SK-N-SH (cell line): ENCODE measurements around the gene TOX2. TPM values are rescaled to one million over a fixed set of nuclear protein-coding genes. Genes with fewer than 3 reads are reported as not detected.

Experiments
- CTCF ChIA-PET: fragments of 300-600, 350-600 bp; formaldehyde crosslinking; extraction: SDS; loops from one replicate; lab custom pipeline; 2021; lab: Yijun Ruan, JAX
- POLR2A ChIA-PET: fragments of 350-600 bp; sonication (Branson Sonifier 250); formaldehyde crosslinking; extraction: SDS; loops from one replicate; lab custom pipeline; 2020; ENCODE audit warnings: antibody characterized with exemption, inconsistent platforms; lab: Yijun Ruan, JAX
- DNase-seq: peaks from one replicate; pipeline ENCODE4 v3.0.0; 2012
- H2AFZ ChIP-seq: fragments of 200-600 bp; sonication (generic); 2 replicates; pipeline ENCODE4 v1.8.1; 2016; ENCODE audit warnings: antibody characterized with exemption, mild to moderate bottlenecking, low read depth
- H3F3A ChIP-seq: fragments of 200-600 bp; sonication (generic); replicated peaks from 2 replicates; pipeline ENCODE3; 2016; ENCODE audit warnings: antibody characterized with exemption, mild to moderate bottlenecking; ENCODE audit not compliant: insufficient read depth
- H3K27ac ChIP-seq, 2 experiments: fragments of 200-500 bp in 1 of 2; fragments of 200-600 bp in 1 of 2; sonication (Bioruptor generic) in 1 of 2; sonication (generic), shearing (Covaris generic) in 1 of 2; 2 replicates each; pipeline versions ENCODE4 v1.5.1 to v1.6.1; 2014 to 2016; ENCODE audit warnings: low read depth in 2 of 2, inconsistent platforms in 1 of 2, low read length in 1 of 2, mild to moderate bottlenecking in 1 of 2, mixed read lengths in 1 of 2
- H3K27me3 ChIP-seq: fragments of 200-600 bp; sonication (generic), shearing (Covaris generic); 2 replicates; pipeline ENCODE4 v1.6.1; 2016; ENCODE audit warnings: mixed run types; ENCODE audit not compliant: insufficient read depth
- H3K36me3 ChIP-seq, 2 experiments: fragments of 200-500 bp in 1 of 2; fragments of 200-600 bp in 1 of 2; sonication (Bioruptor generic) in 1 of 2; sonication (generic) in 1 of 2; replicated peaks in 1 of 2; 2 replicates each; pipeline versions ENCODE3 to v1.5.1; 2014 to 2016; ENCODE audit warnings: low read length in 1 of 2, mild to moderate bottlenecking in 1 of 2; ENCODE audit not compliant: insufficient read depth in 2 of 2, control insufficient read depth in 1 of 2
- H3K4me1 ChIP-seq, 2 experiments: fragments of 200-500 bp in 1 of 2; fragments of 200-600 bp in 1 of 2; sonication (Bioruptor generic) in 1 of 2; sonication (generic), shearing (Covaris generic) in 1 of 2; 2 replicates each; pipeline versions ENCODE4 v1.5.1 to v1.6.1; 2014 to 2016; ENCODE audit warnings: low read depth in 1 of 2, low read length in 1 of 2, mixed run types in 1 of 2; ENCODE audit not compliant: insufficient read depth in 2 of 2, control insufficient read depth in 1 of 2
- H3K4me2 ChIP-seq: fragments of 200-600 bp; sonication (generic), shearing (Covaris generic); 2 replicates; pipeline ENCODE4 v1.6.1; 2017; ENCODE audit warnings: mixed run types
- H3K4me3 ChIP-seq, 2 experiments: fragments of 200-500 bp in 1 of 2; fragments of 200-600 bp in 1 of 2; sonication (Bioruptor generic) in 1 of 2; sonication (generic), shearing (Covaris generic) in 1 of 2; 2 replicates each; pipeline versions ENCODE4 v1.5.1 to v1.8.1; 2014 to 2016; ENCODE audit warnings: low read depth in 2 of 2, inconsistent platforms in 1 of 2, low read length in 1 of 2, mild to moderate bottlenecking in 1 of 2, mixed read lengths in 1 of 2, moderate library complexity in 1 of 2
- H3K79me2 ChIP-seq: fragments of 200-600 bp; sonication (generic); 2 replicates; pipeline ENCODE4 v1.8.1; 2017; ENCODE audit warnings: mild to moderate bottlenecking; ENCODE audit not compliant: insufficient read depth
- H3K9ac ChIP-seq: fragments of 200-600 bp; sonication (generic); 2 replicates; pipeline ENCODE4 v1.6.1; 2017; ENCODE audit warnings: mixed run types
- H3K9me2 ChIP-seq: fragments of 200-600 bp; sonication (generic); 2 replicates; pipeline ENCODE4 v1.6.1; 2017; ENCODE audit warnings: mixed run types
- H3K9me3 ChIP-seq: fragments of 200-600 bp; sonication (generic); 2 replicates; pipeline ENCODE4 v1.6.1; 2017; ENCODE audit warnings: mixed run types, mild to moderate bottlenecking, moderate library complexity
- H4K20me1 ChIP-seq: fragments of 200-600 bp; sonication (generic); 2 replicates; pipeline ENCODE4 v1.6.1; 2017; ENCODE audit warnings: mild to moderate bottlenecking, mixed run types; ENCODE audit not compliant: insufficient read depth
- EP300 ChIP-seq, 2 experiments: IDR thresholded peaks; 2 replicates each; pipeline versions ENCODE4 v1.4.0 to v1.6.1; 2012; ENCODE audit warnings: borderline replicate concordance in 1 of 2, low read depth in 1 of 2, low read length in 1 of 2
- EZH2phosphoT487 ChIP-seq: fragments of 200-600 bp; sonication (generic); IDR thresholded peaks from 2 replicates; pipeline ENCODE4 v1.6.1; 2017; ENCODE audit warnings: low read depth, mixed run types, mild to moderate bottlenecking, antibody characterized with exemption, moderate library complexity, borderline replicate concordance
- FOSL2 ChIP-seq: IDR thresholded peaks from 2 replicates; pipeline ENCODE4 v1.4.0; 2012; ENCODE audit warnings: low read depth, mild to moderate bottlenecking, moderate library complexity, borderline replicate concordance
- FOXJ3 ChIP-seq: sonication (generic); formaldehyde crosslinking; IDR thresholded peaks from 2 replicates; pipeline ENCODE4 v1.5.1; 2020; ENCODE audit warnings: mild to moderate bottlenecking, missing genetic modification reagents
- GABPA ChIP-seq: IDR thresholded peaks from 2 replicates; pipeline ENCODE4 v1.4.0; 2012; ENCODE audit warnings: low read depth, mild to moderate bottlenecking
- GATA2 ChIP-seq: sonication (generic); formaldehyde crosslinking; IDR thresholded peaks from 2 replicates; pipeline ENCODE4 v1.5.0; 2020; ENCODE audit warnings: mild to moderate bottlenecking, missing genetic modification reagents
- IRF3 ChIP-seq: fragments of 150-350 bp; IDR thresholded peaks from 2 replicates; pipeline ENCODE4 v1.6.1; 2016; ENCODE audit warnings: mild to moderate bottlenecking, low read depth, low read length
- MAX ChIP-seq: IDR thresholded peaks from 2 replicates; pipeline ENCODE4 v1.4.0; 2012; ENCODE audit warnings: low read depth
- MEF2A ChIP-seq: IDR thresholded peaks from 2 replicates; pipeline ENCODE4 v1.4.0; 2012; ENCODE audit warnings: low read depth, borderline replicate concordance
- MXI1 ChIP-seq: IDR thresholded peaks from 2 replicates; pipeline ENCODE4 v1.6.1; 2012; ENCODE audit warnings: mild to moderate bottlenecking, low read depth, low read length, improper control_type of control experiment
- NFIC ChIP-seq: IDR thresholded peaks from 2 replicates; pipeline ENCODE4 v1.4.0; 2012; ENCODE audit warnings: borderline replicate concordance
- RAD21 ChIP-seq: IDR thresholded peaks from 2 replicates; pipeline ENCODE4 v1.6.1; 2012; ENCODE audit warnings: mild to moderate bottlenecking, low read length
- REST ChIP-seq: IDR thresholded peaks from 2 replicates; pipeline ENCODE4 v1.6.1; 2012; ENCODE audit warnings: mild to moderate bottlenecking, low read depth, low read length, moderate library complexity
- RXRA ChIP-seq: IDR thresholded peaks from 2 replicates; pipeline ENCODE4 v1.4.0; 2012; ENCODE audit warnings: low read depth, mild to moderate bottlenecking, borderline replicate concordance
- SIN3A ChIP-seq: IDR thresholded peaks from 2 replicates; pipeline ENCODE4 v1.6.1; 2012; ENCODE audit warnings: low read depth, mild to moderate bottlenecking, low read length, moderate library complexity, borderline replicate concordance
- SMC3 ChIP-seq: IDR thresholded peaks from 2 replicates; pipeline ENCODE4 v1.6.1; 2012; ENCODE audit warnings: low read depth, low read length, improper control_type of control experiment
- TCF12 ChIP-seq: IDR thresholded peaks from 2 replicates; pipeline ENCODE4 v1.4.0; 2012
- TEAD4 ChIP-seq: IDR thresholded peaks from 2 replicates; pipeline ENCODE4 v1.4.0; 2012; ENCODE audit warnings: mild to moderate bottlenecking, borderline replicate concordance; ENCODE audit not compliant: insufficient read depth
- USF2 ChIP-seq: fragments of 150-350 bp; IDR thresholded peaks from 2 replicates; pipeline ENCODE4 v1.6.1; 2017; ENCODE audit warnings: antibody characterized with exemption, low read length, low read depth, borderline replicate concordance
- WGBS: methylation state at CpG from one replicate; pipeline ENCODE4 v1.1.6; 2017; ENCODE audit warnings: low lambda C conversion rate; 5-methylcytosine and 5-hydroxymethylcytosine counted together
- polyA plus RNA-seq, 3 experiments: library from polyadenylated mRNA; depleted of rRNA; stranded (reverse); fragments of >200 nt; gene quantifications; 2 replicates each; pipeline ENCODE4 v1.2.3, GENCODE V29; 2012

The TOX2 gene
- polyA plus RNA-seq, 1 of the 3 experiments (the other 2 are of a cell fraction): 15.4 TPM

GRCh38 chr20:43937591-43937990, 22.9 kb downstream of the TOX2 start:
- POLR2A ChIA-PET: no interaction called here
- no peak for DNase-seq
- H3K9me2 ChIP-seq: no peaks in the 10 kb centered on the region
- H3K4me1 ChIP-seq: peaks cover 25 to 48% of the 10 kb centered on the region in 2 experiments; a peak in 3 of 4 replicates
- peaks cover 5% of the 10 kb centered on the region for H3F3A ChIP-seq
- H4K20me1 ChIP-seq: no peaks in the 10 kb centered on the region
- no peaks in the 10 kb centered on the region for H3K36me3 ChIP-seq
- no peak overlapping the region for H2AFZ ChIP-seq
- no peaks in the 10 kb centered on the region for H3K27me3 ChIP-seq
- H3K9me3 ChIP-seq: no peaks in the 10 kb centered on the region
- CTCF ChIA-PET: interaction anchor here (0.5 kb wide), 1 partner anchor 81 kb away, joined by 3 read pairs; no protein-coding TSS in a partner anchor
- 100% methylated on average over 3 of the region's 7 CpGs for WGBS
- no peak for TF ChIP-seq GATA2
- TF ChIP-seq EZH2phosphoT487: no peak
- TF ChIP-seq RAD21: no peak
- no peak for TF ChIP-seq EP300 (IDR thresholded peaks at IDR 0.05; ENCODE audit: borderline replicate concordance in 1 of 2, low read depth in 1 of 2, low read length in 1 of 2)
- no peak for TF ChIP-seq TCF12
- TF ChIP-seq SMC3: no peak
- no peak for TF ChIP-seq TEAD4
- TF ChIP-seq MXI1: no peak
- TF ChIP-seq SIN3A: no peak
- TF ChIP-seq NFIC: no peak
- TF ChIP-seq FOSL2: no peak
- no peak overlapping the region for H3K27ac ChIP-seq
- H3K4me3 ChIP-seq: no peak overlapping the region
- no peak overlapping the region for H3K4me2 ChIP-seq
- H3K79me2 ChIP-seq: no peaks in the 10 kb centered on the region
- H3K9ac ChIP-seq: no peak overlapping the region

- H3F3A ChIP-seq: peaks cover 5% of the 10 kb centered on the region
- H3K36me3 ChIP-seq: no peaks in the 10 kb centered on the region
- H3K27ac ChIP-seq: no peak overlapping the region
- no peaks in the 10 kb centered on the region for H3K9me3 ChIP-seq
- H3K27me3 ChIP-seq: no peaks in the 10 kb centered on the region
- 89% methylated on average over 6 of the region's 12 CpGs for WGBS
- no peak overlapping the region for H2AFZ ChIP-seq
- no peaks in the 10 kb centered on the region for H3K9me2 ChIP-seq
- H4K20me1 ChIP-seq: no peaks in the 10 kb centered on the region
- H3K4me2 ChIP-seq: no peak overlapping the region
- DNase-seq: no peak
- no peak overlapping the region for H3K4me3 ChIP-seq
- H3K79me2 ChIP-seq: no peaks in the 10 kb centered on the region
- ChIA-PET CTCF (interaction anchor here (0.7 kb wide), 1 partner anchor 9 kb away, joined by 3 read pairs; no protein-coding TSS in a partner anchor), POLR2A (no interaction called here)
- H3K9ac ChIP-seq: no peak overlapping the region
- H3K4me1 ChIP-seq: peaks cover 25 to 52% of the 10 kb centered on the region in 2 experiments; a peak in 3 of 4 replicates
- TF ChIP-seq GATA2 (no peak), FOXJ3 (no peak), EZH2phosphoT487 (no peak), REST (no peak), MEF2A (no peak), SMC3 (no peak), GABPA (no peak), SIN3A (no peak), TEAD4 (no peak), MAX (no peak), RXRA (no peak), USF2 (no peak), NFIC (no peak), IRF3 (no peak)
Observed at GRCh38 chr20:43938017-43938655, 23.5 kb downstream of the TOX2 start.
